ENCODE measurements around the gene NCAM1. TPM values are rescaled to one million over a fixed set of nuclear protein-coding genes. Genes with fewer than 3 reads are reported as not detected.

The NCAM1 gene
- total RNA-seq, 1 donor from 2014 or later = 332 TPM

DNA sequence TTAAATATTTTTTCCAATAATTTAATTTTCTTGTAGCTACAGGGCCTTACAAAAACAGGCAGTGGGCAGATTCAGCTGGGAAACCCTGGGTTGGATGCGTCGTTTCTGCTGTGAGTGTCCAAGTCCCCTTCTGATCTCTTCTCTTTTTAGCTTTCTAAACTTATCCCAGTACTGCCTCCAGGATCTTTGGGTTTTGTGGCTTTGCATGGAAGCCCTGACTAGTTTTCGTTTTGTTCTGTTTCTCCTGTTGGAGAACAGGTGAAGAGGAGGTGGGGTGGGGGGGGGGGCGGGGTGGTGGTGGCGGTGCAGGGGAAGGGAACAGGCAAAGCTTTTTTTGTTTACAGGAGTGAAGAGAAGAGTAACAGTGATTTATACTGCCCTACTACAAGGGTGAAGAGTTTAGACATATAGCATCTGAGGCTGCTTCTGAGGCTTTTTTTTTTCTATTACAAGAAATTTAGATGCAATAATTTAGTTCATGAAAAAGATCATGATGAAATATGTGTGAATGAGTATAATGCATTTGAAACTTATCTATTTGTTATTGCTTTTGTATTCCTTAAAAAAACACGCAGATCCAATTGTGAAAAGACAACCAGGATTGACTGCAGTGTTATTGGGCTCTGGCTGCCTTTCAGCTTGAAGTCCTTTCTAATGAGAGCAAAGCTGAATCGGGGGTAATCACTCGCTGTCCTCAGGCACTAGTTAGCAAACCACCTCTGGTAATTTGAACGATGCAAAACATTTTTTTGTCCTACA is 142.9 kb downstream of the NCAM1 start:
- intact Hi-C loops (cut with micrococcal nuclease) = no loop called here
- no peaks in the 10 kb centered on the region for H3K9me3 ChIP-seq (replicated peaks)
- TF ChIP-seq, protein P1, sequence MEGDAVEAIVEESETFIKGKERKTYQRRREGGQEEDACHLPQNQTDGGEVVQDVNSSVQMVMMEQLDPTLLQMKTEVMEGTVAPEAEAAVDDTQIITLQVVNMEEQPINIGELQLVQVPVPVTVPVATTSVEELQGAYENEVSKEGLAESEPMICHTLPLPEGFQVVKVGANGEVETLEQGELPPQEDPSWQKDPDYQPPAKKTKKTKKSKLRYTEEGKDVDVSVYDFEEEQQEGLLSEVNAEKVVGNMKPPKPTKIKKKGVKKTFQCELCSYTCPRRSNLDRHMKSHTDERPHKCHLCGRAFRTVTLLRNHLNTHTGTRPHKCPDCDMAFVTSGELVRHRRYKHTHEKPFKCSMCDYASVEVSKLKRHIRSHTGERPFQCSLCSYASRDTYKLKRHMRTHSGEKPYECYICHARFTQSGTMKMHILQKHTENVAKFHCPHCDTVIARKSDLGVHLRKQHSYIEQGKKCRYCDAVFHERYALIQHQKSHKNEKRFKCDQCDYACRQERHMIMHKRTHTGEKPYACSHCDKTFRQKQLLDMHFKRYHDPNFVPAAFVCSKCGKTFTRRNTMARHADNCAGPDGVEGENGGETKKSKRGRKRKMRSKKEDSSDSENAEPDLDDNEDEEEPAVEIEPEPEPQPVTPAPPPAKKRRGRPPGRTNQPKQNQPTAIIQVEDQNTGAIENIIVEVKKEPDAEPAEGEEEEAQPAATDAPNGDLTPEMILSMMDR (IDR thresholded peaks at IDR 0.05; ENCODE audit: borderline replicate concordance) = no peak
- peak overlapping the region; percentile 77 for H3K27ac ChIP-seq (replicated peaks)
- DNase-seq = no peak
- H3K4me1 ChIP-seq = peaks cover 55% of the 10 kb centered on the region
- no peaks in the 10 kb centered on the region for H3K27me3 ChIP-seq (ENCODE audit: low read depth)
- no peak overlapping the region for H3K4me3 ChIP-seq
- no peaks in the 10 kb centered on the region for H3K36me3 ChIP-seq

DNA sequence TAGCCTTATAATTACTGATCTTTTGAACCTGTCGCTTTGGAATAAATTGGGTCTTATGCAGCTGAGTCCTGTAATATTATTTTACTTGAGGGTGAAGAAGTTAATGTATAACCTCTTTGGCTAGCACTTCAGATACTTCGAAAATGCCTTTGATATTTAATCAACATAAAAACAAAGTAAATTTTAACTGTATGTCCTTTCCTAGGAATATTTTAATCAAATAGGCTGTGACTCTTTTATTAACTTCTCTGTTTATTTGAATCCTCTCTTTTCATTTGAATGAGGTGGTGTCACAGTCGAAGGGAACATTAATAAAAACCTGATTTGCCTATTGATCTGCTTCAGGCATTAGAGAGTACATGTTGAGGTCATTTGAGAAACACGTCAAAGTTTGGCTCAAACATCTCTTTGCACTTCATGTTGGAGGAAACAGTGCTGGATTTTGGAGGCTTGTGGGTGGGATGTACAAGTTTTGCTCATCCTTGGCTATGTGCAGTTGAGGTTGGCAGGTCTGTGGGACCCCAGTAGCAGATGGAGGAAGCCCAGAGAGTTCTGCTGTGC is 143.6 kb downstream of the NCAM1 start:
- peak overlapping the region; percentile 77 for H3K27ac ChIP-seq (replicated peaks)

DNA sequence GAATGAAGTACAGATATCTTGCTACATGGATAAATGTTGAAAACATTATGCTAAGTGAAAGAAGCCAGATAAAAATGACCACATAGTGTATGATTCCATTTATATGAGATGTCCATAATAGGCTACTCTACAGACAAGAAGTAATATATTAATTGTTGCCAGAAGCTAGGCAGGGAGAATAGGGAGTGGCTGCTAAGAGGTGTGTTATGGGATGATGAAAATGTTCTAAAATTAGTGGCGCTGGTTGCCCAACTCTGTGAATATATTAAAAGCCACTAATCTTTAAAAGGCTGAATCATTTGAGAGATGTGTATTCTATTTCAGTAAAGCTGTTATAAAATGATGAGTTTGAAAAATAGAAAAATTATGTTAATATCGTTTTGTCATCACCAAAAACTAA is 144.4 kb downstream of the NCAM1 start:
- Histone ChIP-seq H3K27ac (replicated peaks) (peak overlapping the region; percentile 77), H3K4me3 (no peak overlapping the region), H3K36me3 (no peaks in the 10 kb centered on the region), H3K27me3 (ENCODE audit: low read depth) (no peaks in the 10 kb centered on the region), H3K9me3 (replicated peaks) (no peaks in the 10 kb centered on the region), H3K4me1 (peaks cover 69% of the 10 kb centered on the region)
- intact Hi-C loops (cut with micrococcal nuclease) = no loop called here
- DNase-seq = no peak
- TF ChIP-seq, protein P1 (IDR thresholded peaks at IDR 0.05; ENCODE audit: borderline replicate concordance) = no peak

More for the DNA sequence above, 143.6 kb downstream of the NCAM1 start:
- TF ChIP-seq, protein P1 (IDR thresholded peaks at IDR 0.05; ENCODE audit: borderline replicate concordance) = no peak
- H3K9me3 ChIP-seq (replicated peaks) = no peaks in the 10 kb centered on the region
- H3K4me3 ChIP-seq = no peak overlapping the region
- intact Hi-C loops (cut with micrococcal nuclease) = no loop called here
- H3K36me3 ChIP-seq = no peaks in the 10 kb centered on the region
- peaks cover 61% of the 10 kb centered on the region for H3K4me1 ChIP-seq
- no peak for DNase-seq
- no peaks in the 10 kb centered on the region for H3K27me3 ChIP-seq (ENCODE audit: low read depth)

DNA sequence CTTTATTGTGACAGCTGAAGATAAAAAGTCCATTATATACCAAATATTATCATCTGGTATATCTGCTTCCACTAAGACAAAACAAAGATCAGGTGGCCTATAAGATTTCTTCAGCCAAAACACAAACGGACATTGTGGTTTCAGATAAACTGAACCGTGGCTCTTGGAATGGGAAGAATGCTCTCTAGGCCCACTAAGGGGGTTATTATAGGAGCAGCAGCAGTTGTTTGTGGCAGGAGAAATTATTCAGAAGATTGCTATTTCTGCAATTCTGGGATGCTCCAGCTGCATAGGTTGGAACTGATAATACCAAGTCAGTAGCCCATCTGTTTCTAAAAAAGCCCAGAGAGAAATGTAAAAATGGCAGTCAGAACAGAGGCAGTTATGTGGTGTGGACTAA is 145.3 kb downstream of the NCAM1 start:
- no peaks in the 10 kb centered on the region for H3K27me3 ChIP-seq (ENCODE audit: low read depth)
- H3K27ac ChIP-seq (replicated peaks) = peak overlapping the region; percentile 77
- intact Hi-C loops (cut with micrococcal nuclease) = no loop called here
- peaks cover 65% of the 10 kb centered on the region for H3K4me1 ChIP-seq
- no peaks in the 10 kb centered on the region for H3K36me3 ChIP-seq
- no peak for DNase-seq
- no peaks in the 10 kb centered on the region for H3K9me3 ChIP-seq (replicated peaks)
- no peak overlapping the region for H3K4me3 ChIP-seq
- TF ChIP-seq, protein P1 (IDR thresholded peaks at IDR 0.05; ENCODE audit: borderline replicate concordance) = no peak

DNA sequence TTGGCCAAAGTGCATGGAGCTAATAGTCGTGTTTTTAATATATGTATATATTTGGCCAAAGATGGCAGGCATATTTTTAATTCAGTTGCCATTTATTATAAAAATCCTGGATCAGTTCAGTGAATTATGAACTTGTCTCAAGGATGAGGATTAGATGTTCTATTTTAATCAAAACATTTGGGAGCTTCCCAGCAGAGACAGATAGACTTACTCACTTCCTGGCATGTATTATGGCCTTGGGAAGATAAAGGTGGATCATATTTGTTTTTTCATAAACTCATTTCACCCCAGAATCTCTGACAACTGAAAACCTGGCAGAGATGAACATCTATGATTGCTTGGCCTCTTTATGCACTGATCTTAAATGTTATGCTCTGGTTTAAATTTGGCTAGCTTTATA is 148.8 kb downstream of the NCAM1 start:
- peaks cover 53% of the 10 kb centered on the region for H3K4me1 ChIP-seq

More for the DNA sequence above, 148.8 kb downstream of the NCAM1 start:
- Histone ChIP-seq H3K4me3 (no peak overlapping the region), H3K9me3 (replicated peaks) (no peaks in the 10 kb centered on the region), H3K27ac (replicated peaks) (no peak overlapping the region), H3K27me3 (ENCODE audit: low read depth) (no peaks in the 10 kb centered on the region), H3K36me3 (no peaks in the 10 kb centered on the region)
- DNase-seq = no peak
- TF ChIP-seq, protein P1 (IDR thresholded peaks at IDR 0.05; ENCODE audit: borderline replicate concordance) = no peak
- intact Hi-C loops (cut with micrococcal nuclease) = no loop called here

Measured in left ventricle myocardium inferior (tissue), 1 donor.